SK-N-MC (cell line): ENCODE measurements around the gene ITGB5.

Experiments used
- DNase-seq: peaks from one replicate; pipeline ENCODE4 v3.0.0-alpha.2; 2011; ENCODE audit warnings: low read depth, low spot score
- H3K27ac ChIP-seq: fragments of 200-600 bp; sonication (generic); 2 replicates; pipeline ENCODE4 v1.5.1; 2016; ENCODE audit warnings: mixed run types
- H3K36me3 ChIP-seq: fragments of 200-600 bp; sonication (generic); 2 replicates; pipeline ENCODE4 v1.6.1; 2017; ENCODE audit warnings: antibody characterized with exemption, low read length, mixed read lengths; ENCODE audit not compliant: insufficient read depth
- H3K4me3 ChIP-seq: fragments of 200-600 bp; sonication (generic); 2 replicates; pipeline ENCODE4 v1.5.1; 2016
- H3K9ac ChIP-seq: fragments of 200-600 bp; sonication (generic); 2 replicates; pipeline ENCODE4 v1.8.0; 2017; ENCODE audit warnings: mixed run types, mixed read lengths; ENCODE audit not compliant: insufficient read length
- H3K9me3 ChIP-seq: fragments of 200-600 bp; sonication (generic); 2 replicates; pipeline ENCODE4 v1.6.1; 2017; ENCODE audit warnings: low read depth, mild to moderate bottlenecking, antibody characterized with exemption, low read length, moderate library complexity, mixed read lengths
- EZH2 ChIP-seq: fragments of 200-600 bp; sonication (generic); IDR thresholded peaks from one replicate; pipeline ENCODE4 v1.6.1; 2017; ENCODE audit warnings: antibody characterized with exemption
- FOXP2 ChIP-seq: optimal IDR thresholded peaks from 2 replicates; pipeline ENCODE3; 2011; ENCODE audit warnings: mild to moderate bottlenecking, moderate library complexity; ENCODE audit not compliant: insufficient read depth; ENCODE audit errors: extremely low read length, control extremely low read depth
- POLR2AphosphoS5 ChIP-seq: IDR thresholded peaks from 2 replicates; pipeline ENCODE4 v1.6.1; 2012; ENCODE audit warnings: mild to moderate bottlenecking, low read depth, low read length, borderline replicate concordance

ITGB5 gene

DNA sequence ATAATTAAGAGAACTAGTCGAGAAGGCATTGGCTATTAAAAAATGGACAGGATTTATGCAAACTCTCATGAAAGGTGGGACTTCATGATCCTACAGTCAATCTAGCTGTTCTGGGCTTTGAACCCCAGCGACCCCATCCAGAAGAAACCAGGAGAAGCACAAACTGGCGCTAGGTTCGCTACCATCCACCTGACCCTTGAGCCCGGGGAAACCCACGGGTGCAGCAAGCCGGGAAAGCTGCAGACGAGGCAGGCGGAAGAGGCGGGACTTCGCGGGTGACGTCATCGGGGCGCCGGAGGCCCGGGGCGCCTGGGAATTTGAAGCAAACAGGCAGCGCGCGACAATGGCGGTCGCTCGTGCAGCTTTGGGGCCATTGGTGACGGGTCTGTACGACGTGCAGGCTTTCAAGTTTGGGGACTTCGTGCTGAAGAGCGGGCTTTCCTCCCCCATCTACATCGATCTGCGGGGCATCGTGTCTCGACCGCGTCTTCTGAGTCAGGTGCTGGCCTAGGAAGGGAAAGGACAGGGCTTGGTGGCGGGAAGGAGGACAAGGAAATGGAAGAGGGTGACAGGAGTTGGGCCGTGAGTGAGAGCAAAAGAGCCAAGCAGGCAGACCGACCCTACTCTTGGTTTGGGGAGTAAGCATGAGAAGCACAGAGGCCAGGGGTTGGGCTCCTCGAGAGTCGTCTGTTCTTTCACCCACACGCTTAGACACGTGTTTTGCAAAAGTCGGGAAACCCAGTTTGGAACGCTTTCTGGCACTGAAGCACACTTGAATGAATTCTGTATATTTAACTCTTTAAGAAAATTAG is 156.8 kb downstream of the ITGB5 start, which contains the start of gene UMPS:
TSS of gene UMPS (plus strand) at position 324 of the 812 bp plus-strand sequence. CDS start at position 344, 20 bp downstream.
- Histone ChIP-seq H3K9me3 (no peaks in the 10 kb centered on the region), H3K27ac (peak within 1 kb of the TSS; percentile 76), H3K36me3 (peaks cover 36% of the 10 kb centered on the region), H3K9ac (peak within 1 kb of the TSS; percentile 99), H3K4me3 (peak within 1 kb of the TSS; percentile 93)
- TF ChIP-seq EZH2 (no peak), POLR2AphosphoS5 (peak; percentile 99), FOXP2 (no peak)
- no peak for DNase-seq

GRCh38 chr3:124722589-124722988 is 164.6 kb downstream of the ITGB5 start:
- no peak overlapping the region; the same call in 1 of the 2 replicates for H3K27ac ChIP-seq
- no peaks in the 10 kb centered on the region for H3K9me3 ChIP-seq
- no peaks in the 10 kb centered on the region for H3K36me3 ChIP-seq
- no peak for DNase-seq
- no peak overlapping the region for H3K4me3 ChIP-seq
- no peak for TF ChIP-seq EZH2
- TF ChIP-seq POLR2AphosphoS5 = no peak
- no peak for TF ChIP-seq FOXP2
- H3K9ac ChIP-seq = no peak overlapping the region

DNA sequence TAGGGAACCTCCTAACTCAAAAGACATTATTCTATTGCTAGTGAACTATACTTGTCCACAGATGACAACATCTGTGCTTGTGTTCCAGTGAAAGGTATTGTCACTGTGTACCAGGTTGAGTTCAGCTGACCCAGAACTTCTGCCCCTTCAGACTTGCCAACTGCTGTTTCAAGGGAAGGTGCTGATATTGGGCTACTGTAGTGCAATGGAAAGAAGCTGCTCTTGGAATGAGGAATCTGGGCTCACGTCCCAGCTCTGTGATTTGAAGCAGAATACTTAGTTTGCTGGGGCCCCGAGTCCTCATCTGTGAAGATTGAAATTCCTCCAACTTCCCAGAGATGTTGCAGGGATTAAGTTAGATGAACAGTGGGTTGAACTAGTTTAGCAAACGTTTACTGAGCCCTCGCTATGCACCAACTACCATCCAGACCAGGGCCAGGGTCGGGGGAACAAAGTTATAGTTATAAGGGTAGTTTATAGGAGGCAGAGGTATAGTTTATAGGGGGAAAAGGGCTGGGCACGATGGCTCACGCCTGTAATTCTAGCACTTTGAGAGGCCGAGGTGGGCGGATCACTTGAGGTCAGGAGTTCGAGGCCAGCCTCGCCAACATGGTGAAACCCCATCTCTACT is 172.8 kb downstream of the ITGB5 start:
- no peak overlapping the region for H3K4me3 ChIP-seq
- peak overlapping the region; percentile 65 for H3K27ac ChIP-seq
- no peaks in the 10 kb centered on the region for H3K9me3 ChIP-seq
- DNase-seq = no peak
- TF ChIP-seq EZH2 = no peak
- TF ChIP-seq POLR2AphosphoS5 = no peak
- TF ChIP-seq FOXP2 = no peak
- H3K36me3 ChIP-seq = no peaks in the 10 kb centered on the region
- H3K9ac ChIP-seq = no peak overlapping the region
